ENCODE data around the gene EPC1.

EPC1 gene

DNA sequence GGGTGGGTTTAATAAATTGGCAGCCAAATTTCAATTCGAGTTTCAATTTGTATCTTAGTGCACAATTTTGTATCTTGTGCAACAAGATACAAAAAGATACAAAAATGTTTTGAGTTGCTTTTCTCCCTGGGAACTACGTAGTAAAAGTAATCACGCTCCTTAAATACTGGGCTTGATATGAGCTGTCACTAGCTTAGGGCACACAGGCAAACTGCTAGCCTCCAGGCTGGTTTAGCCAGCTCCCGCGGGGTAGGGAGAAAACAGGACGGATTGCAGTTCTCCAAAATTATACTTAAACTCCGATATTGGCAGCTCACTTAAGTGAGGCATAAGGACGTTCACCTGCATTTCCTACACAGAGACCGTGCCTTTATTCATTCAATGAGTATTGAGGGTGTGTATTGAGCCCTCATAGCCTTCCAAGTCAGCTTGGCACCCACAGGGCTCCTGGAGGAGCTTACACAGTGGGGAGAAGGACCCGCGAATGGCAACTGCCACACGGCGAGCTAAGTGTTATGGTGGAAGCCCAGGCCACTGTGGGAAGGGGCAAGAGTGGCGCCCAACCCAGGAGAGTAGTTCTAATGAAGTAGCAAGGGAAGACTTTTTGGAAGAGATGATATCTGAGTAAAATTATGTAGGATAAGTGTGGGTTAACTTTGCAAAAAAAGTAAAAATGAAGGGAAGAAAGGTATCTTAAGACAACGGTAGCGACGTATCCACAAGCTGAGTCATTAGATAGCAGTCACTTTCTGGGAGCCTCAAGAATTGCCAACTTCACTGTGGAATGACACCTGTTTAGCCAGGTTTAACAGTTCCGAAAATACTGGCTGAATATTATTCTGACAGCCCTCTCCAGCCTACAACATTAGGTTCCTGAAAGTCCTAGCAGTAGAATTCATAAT, 1.6 kb upstream of the EPC1 start:
- no peak overlapping the region for H2BK12ac ChIP-seq (ENCODE audit: low read length)
- peaks cover 12% of the 10 kb centered on the region for H3K79me1 ChIP-seq (ENCODE audit: low read length)
- no peak overlapping the region for H4K91ac ChIP-seq (ENCODE audit: low read depth, low read length)
- no CpG with 5 or more reads among the region's 18 CpGs for WGBS (ENCODE audit: extremely low coverage, insufficient coverage, insufficient read length)
- H3K27me3 ChIP-seq (ENCODE audit: insufficient read depth, low read length) = no peaks in the 10 kb centered on the region
- no peak overlapping the region for H3K4ac ChIP-seq (ENCODE audit: low read depth, low read length)
- peaks cover 3% of the 10 kb centered on the region in 2 experiments for H3K36me3 ChIP-seq (ENCODE audit: control insufficient read depth in 1 of 2, insufficient read depth in 2 of 2, low read length in 2 of 2)
- H3K23ac ChIP-seq (ENCODE audit: low read length) = no peak overlapping the region
- no peak overlapping the region for H3K4me3 ChIP-seq (ENCODE audit: low read depth, low read length)
- H3K4me2 ChIP-seq (ENCODE audit: low read length) = no peak overlapping the region
- no peak overlapping the region for H4K8ac ChIP-seq (ENCODE audit: low read depth, low read length)
- no peak overlapping the region for H3K27ac ChIP-seq (ENCODE audit: low read depth, low read length)
- no peak overlapping the region for H2AFZ ChIP-seq (ENCODE audit: insufficient read depth, low read length, poor library complexity)
- DNase-seq = peak; percentile 21 to 50
- H2AK5ac ChIP-seq (ENCODE audit: low read length) = no peak overlapping the region
- H3K14ac ChIP-seq (ENCODE audit: low read length) = no peak overlapping the region
- H3K18ac ChIP-seq (ENCODE audit: low read length) = no peak overlapping the region
- no peak overlapping the region for H2BK5ac ChIP-seq (ENCODE audit: low read depth, low read length, poor library complexity)
- peaks cover 2 to 5% of the 10 kb centered on the region in 2 experiments for H3K4me1 ChIP-seq (ENCODE audit: control insufficient read depth in 1 of 2, insufficient read depth in 2 of 2, low read length in 2 of 2)
- no peak overlapping the region for H2BK120ac ChIP-seq (ENCODE audit: insufficient read depth, low read length, poor library complexity)
- H3K79me2 ChIP-seq (ENCODE audit: control insufficient read depth, insufficient read depth, low read length, poor library complexity) = peaks cover 16% of the 10 kb centered on the region
- no peak overlapping the region for H4K12ac ChIP-seq (ENCODE audit: low read depth, low read length)
- no peak overlapping the region for H3K9ac ChIP-seq (ENCODE audit: low read length)
- no peaks in the 10 kb centered on the region for H3K9me3 ChIP-seq (ENCODE audit: insufficient read depth, low read depth, low read length)

DNA sequence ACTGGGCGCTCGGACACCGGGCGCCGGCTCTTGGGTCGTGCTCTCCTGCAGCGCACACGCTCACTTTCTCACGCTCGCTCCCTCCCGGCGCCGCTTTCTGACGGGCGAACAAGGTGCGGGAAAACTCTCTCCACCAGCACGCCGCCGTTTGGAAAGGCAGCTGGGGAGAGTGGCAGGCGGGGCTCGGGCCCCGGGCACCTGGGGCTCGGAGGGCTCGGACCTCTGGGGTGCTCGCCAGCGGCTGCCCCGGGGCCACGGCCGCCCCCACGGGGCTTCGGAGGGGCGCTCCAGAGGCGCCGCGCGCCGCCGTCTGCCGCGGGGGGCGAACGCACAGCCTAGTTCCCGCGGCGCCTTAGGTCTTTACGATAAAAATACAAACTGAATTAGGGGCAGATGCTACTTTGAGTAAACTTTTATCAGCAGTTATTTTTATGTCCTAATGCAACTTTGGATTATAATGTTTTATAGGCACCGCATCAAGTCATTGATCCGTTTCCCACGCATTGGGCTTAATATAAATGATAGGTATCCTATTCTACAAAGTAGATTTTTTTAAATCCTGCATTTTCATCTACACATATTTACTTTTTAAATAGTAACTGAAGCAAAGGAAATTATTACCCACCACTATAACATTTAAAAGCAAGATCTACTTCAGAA, 535 bp upstream of the EPC1 start:
- Histone ChIP-seq H3K4me3 (ENCODE audit: low read depth, low read length) (peak overlapping the region; percentile 85), H3K4me2 (ENCODE audit: low read length) (peak overlapping the region; percentile 95), H3K27ac (ENCODE audit: low read depth, low read length) (peak overlapping the region; percentile 92), H3K9ac (ENCODE audit: low read length) (peak overlapping the region; percentile 100), H3K79me1 (ENCODE audit: low read length) (peaks cover 12% of the 10 kb centered on the region), H3K23ac (ENCODE audit: low read length) (no peak overlapping the region), H3K18ac (ENCODE audit: low read length) (peak overlapping the region; percentile 67), H2AFZ (ENCODE audit: insufficient read depth, low read length, poor library complexity) (peak overlapping the region; percentile 54), H3K4ac (ENCODE audit: low read depth, low read length) (peak overlapping the region; percentile 68), H3K27me3 (ENCODE audit: insufficient read depth, low read length) (no peaks in the 10 kb centered on the region), H3K4me1 (ENCODE audit: control insufficient read depth in 1 of 2, insufficient read depth in 2 of 2, low read length in 2 of 2) (peaks cover 2 to 5% of the 10 kb centered on the region in 2 experiments), H3K36me3 (ENCODE audit: control insufficient read depth in 1 of 2, insufficient read depth in 2 of 2, low read length in 2 of 2) (peaks cover 3 to 5% of the 10 kb centered on the region in 2 experiments), H2BK5ac (ENCODE audit: low read depth, low read length, poor library complexity) (peak overlapping the region; percentile 63), H4K8ac (ENCODE audit: low read depth, low read length) (peak overlapping the region; percentile 80), H2BK12ac (ENCODE audit: low read length) (no peak overlapping the region), H4K12ac (ENCODE audit: low read depth, low read length) (peak overlapping the region; percentile 73), H4K91ac (ENCODE audit: low read depth, low read length) (peak overlapping the region; percentile 90), H3K9me3 (ENCODE audit: insufficient read depth, low read depth, low read length) (no peaks in the 10 kb centered on the region), H3K14ac (ENCODE audit: low read length) (peak overlapping the region; percentile 87), H2BK120ac (ENCODE audit: insufficient read depth, low read length, poor library complexity) (peak overlapping the region; percentile 78), H3K79me2 (ENCODE audit: control insufficient read depth, insufficient read depth, low read length, poor library complexity) (peaks cover 19% of the 10 kb centered on the region), H2AK5ac (ENCODE audit: low read length) (no peak overlapping the region)
- DNase-seq = peak in 1 of 2 donors; percentile 49
- no CpG with 5 or more reads among the region's 49 CpGs for WGBS (ENCODE audit: extremely low coverage, insufficient coverage, insufficient read length)

DNA sequence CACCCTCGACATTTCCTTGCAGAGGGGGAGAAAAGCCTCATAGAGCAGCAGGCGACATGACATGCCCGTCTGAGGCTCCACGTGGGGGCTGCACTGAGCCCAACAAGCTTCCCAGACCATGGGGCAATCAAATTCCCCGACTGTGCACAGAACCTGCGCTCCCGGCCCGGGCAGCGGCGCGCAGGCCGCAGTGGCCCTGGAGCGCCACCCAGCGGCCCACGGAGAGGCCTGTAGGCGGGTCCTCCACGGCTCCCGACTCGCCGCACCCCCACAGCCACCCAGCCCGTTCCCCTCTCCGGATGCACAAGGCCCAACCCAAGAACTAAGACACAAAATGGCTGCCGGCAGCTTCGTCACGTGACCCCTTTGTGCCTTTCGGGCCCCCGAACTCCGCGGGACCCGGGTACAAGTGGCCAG, 816 bp downstream of the EPC1 start:
- H3K9me3 ChIP-seq (ENCODE audit: insufficient read depth, low read depth, low read length) = no peaks in the 10 kb centered on the region
- H3K27me3 ChIP-seq (ENCODE audit: insufficient read depth, low read length) = no peaks in the 10 kb centered on the region
- H2AK5ac ChIP-seq (ENCODE audit: low read length) = no peak overlapping the region
- peak overlapping the region; percentile 89 for H3K18ac ChIP-seq (ENCODE audit: low read length)
- H4K8ac ChIP-seq (ENCODE audit: low read depth, low read length) = peak overlapping the region; percentile 90
- peak overlapping the region; percentile 85 for H4K12ac ChIP-seq (ENCODE audit: low read depth, low read length)
- peak overlapping the region; percentile 84 for H3K4ac ChIP-seq (ENCODE audit: low read depth, low read length)
- H3K14ac ChIP-seq (ENCODE audit: low read length) = peak overlapping the region; percentile 97
- peak overlapping the region; percentile 99 for H4K91ac ChIP-seq (ENCODE audit: low read depth, low read length)
- H3K79me1 ChIP-seq (ENCODE audit: low read length) = peaks cover 12% of the 10 kb centered on the region
- peak overlapping the region; percentile 96 for H3K9ac ChIP-seq (ENCODE audit: low read length)
- H2AFZ ChIP-seq (ENCODE audit: insufficient read depth, low read length, poor library complexity) = peak overlapping the region; percentile 74
- peak overlapping the region; percentile 95 for H3K4me2 ChIP-seq (ENCODE audit: low read length)
- H3K4me3 ChIP-seq (ENCODE audit: low read depth, low read length) = peak overlapping the region; percentile 85
- peak; percentile 96 to 97 for DNase-seq
- no CpG with 5 or more reads among the region's 30 CpGs for WGBS (ENCODE audit: extremely low coverage, insufficient coverage, insufficient read length)
- no peak overlapping the region for H2BK12ac ChIP-seq (ENCODE audit: low read length)
- peaks cover 19% of the 10 kb centered on the region for H3K79me2 ChIP-seq (ENCODE audit: control insufficient read depth, insufficient read depth, low read length, poor library complexity)
- H3K36me3 ChIP-seq (ENCODE audit: control insufficient read depth in 1 of 2, insufficient read depth in 2 of 2, low read length in 2 of 2) = peaks cover 3 to 5% of the 10 kb centered on the region in 2 experiments
- no peak overlapping the region for H3K23ac ChIP-seq (ENCODE audit: low read length)
- H3K4me1 ChIP-seq (ENCODE audit: control insufficient read depth in 1 of 2, insufficient read depth in 2 of 2, low read length in 2 of 2) = peaks cover 2 to 5% of the 10 kb centered on the region in 2 experiments
- peak overlapping the region; percentile 84 for H2BK5ac ChIP-seq (ENCODE audit: low read depth, low read length, poor library complexity)
- H3K27ac ChIP-seq (ENCODE audit: low read depth, low read length) = peak overlapping the region; percentile 92
- peak overlapping the region; percentile 34 for H2BK120ac ChIP-seq (ENCODE audit: insufficient read depth, low read length, poor library complexity)

DNA sequence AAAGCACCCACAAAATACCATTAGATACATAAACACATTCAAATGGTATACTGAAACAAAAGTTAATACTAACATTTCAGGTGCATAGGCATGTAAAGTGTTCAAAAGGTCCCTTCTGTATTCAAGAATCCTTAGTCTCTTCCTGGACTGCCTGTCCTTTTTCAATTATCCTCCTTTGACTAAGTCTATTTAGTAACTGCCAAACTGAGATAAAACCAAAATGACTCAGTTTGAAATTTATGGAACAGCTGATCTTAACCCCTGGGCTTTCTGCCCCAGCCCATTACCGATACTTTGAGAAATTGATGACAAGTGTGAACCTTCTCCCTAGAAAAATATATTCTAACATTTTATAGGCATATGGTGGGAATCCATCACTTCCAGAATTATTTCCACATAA, 5.4 kb downstream of the EPC1 start:
- H3K4me1 ChIP-seq (ENCODE audit: control insufficient read depth in 1 of 2, insufficient read depth in 2 of 2, low read length in 2 of 2) = peaks cover 0 to 2% of the 10 kb centered on the region in 2 experiments
- no peak overlapping the region for H2AK5ac ChIP-seq (ENCODE audit: low read length)
- H3K23ac ChIP-seq (ENCODE audit: low read length) = no peak overlapping the region
- H3K4me3 ChIP-seq (ENCODE audit: low read depth, low read length) = no peak overlapping the region
- no peaks in the 10 kb centered on the region for H3K9me3 ChIP-seq (ENCODE audit: insufficient read depth, low read depth, low read length)
- peaks cover 23% of the 10 kb centered on the region for H3K79me2 ChIP-seq (ENCODE audit: control insufficient read depth, insufficient read depth, low read length, poor library complexity)
- no peak overlapping the region for H3K18ac ChIP-seq (ENCODE audit: low read length)
- peak overlapping the region; percentile 79 for H3K4ac ChIP-seq (ENCODE audit: low read depth, low read length)
- H4K12ac ChIP-seq (ENCODE audit: low read depth, low read length) = no peak overlapping the region
- DNase-seq = no peak
- no peak overlapping the region for H3K9ac ChIP-seq (ENCODE audit: low read length)
- H3K36me3 ChIP-seq (ENCODE audit: control insufficient read depth in 1 of 2, insufficient read depth in 2 of 2, low read length in 2 of 2) = peaks cover 5% of the 10 kb centered on the region in 2 experiments
- no peak overlapping the region for H2BK5ac ChIP-seq (ENCODE audit: low read depth, low read length, poor library complexity)
- no CpG with 5 or more reads among the region's 1 CpG for WGBS (ENCODE audit: extremely low coverage, insufficient coverage, insufficient read length)
- H4K8ac ChIP-seq (ENCODE audit: low read depth, low read length) = no peak overlapping the region
- no peak overlapping the region for H3K4me2 ChIP-seq (ENCODE audit: low read length)
- H3K79me1 ChIP-seq (ENCODE audit: low read length) = peaks cover 4% of the 10 kb centered on the region
- H2BK12ac ChIP-seq (ENCODE audit: low read length) = no peak overlapping the region
- H2AFZ ChIP-seq (ENCODE audit: insufficient read depth, low read length, poor library complexity) = no peak overlapping the region
- H2BK120ac ChIP-seq (ENCODE audit: insufficient read depth, low read length, poor library complexity) = no peak overlapping the region
- H3K27me3 ChIP-seq (ENCODE audit: insufficient read depth, low read length) = no peaks in the 10 kb centered on the region
- no peak overlapping the region for H3K27ac ChIP-seq (ENCODE audit: low read depth, low read length)
- no peak overlapping the region for H3K14ac ChIP-seq (ENCODE audit: low read length)
- no peak overlapping the region for H4K91ac ChIP-seq (ENCODE audit: low read depth, low read length)
